BE2C (cell line): ENCODE data around the gene STXBP4.
A peak's percentile ranks its signal among the peaks of the same experiment; 100 is the strongest.

Experiments used
- DNase-seq: peaks from one replicate; pipeline ENCODE4 v3.0.0-alpha.2; 2020
- H3K27me3 ChIP-seq: fragments of 250-450 bp; sonication (Bioruptor Pico); 2 replicates; pipeline ENCODE4 v1.5.1; 2020; ENCODE audit warnings: mild to moderate bottlenecking
- H3K36me3 ChIP-seq: fragments of 250-450 bp; sonication (Bioruptor Pico); 2 replicates; pipeline ENCODE4 v1.5.1; 2020; ENCODE audit warnings: mild to moderate bottlenecking
- H3K4me1 ChIP-seq: fragments of 250-450 bp; sonication (Bioruptor Pico); 2 replicates; pipeline ENCODE4 v1.5.1; 2020
- H3K4me3 ChIP-seq: 2 replicates; pipeline ENCODE4 v1.5.1; 2011; ENCODE audit warnings: low read depth, low read length
- H3K9me3 ChIP-seq: fragments of 250-450 bp; sonication (Bioruptor Pico); 2 replicates; pipeline ENCODE4 v1.5.1; 2020
- TF ChIP-seq, protein P1 (sequence below): IDR thresholded peaks from 2 replicates; pipeline ENCODE4 v1.5.1; 2012; ENCODE audit warnings: mild to moderate bottlenecking, low read depth, low read length

The STXBP4 gene

DNA sequence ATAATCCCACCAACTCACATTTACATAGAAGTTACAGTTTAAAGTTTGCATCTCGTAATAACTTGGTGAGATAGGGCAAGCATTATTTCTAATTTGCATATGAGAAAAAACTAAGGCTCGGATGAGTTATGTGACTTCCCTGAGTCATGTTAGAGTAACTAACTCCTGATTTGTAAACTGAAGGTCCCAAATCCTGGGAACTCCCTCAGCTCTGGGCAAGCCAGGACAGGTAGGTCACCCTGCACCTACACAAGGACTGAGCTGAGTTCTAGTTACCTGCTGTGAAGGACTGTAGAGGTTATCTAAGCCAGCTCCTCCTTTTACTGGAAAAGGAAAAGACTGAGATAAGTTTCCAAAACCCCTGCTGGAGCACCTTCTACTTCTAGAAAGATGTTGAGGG lies 204.0 kb downstream of the STXBP4 start:
- Histone ChIP-seq H3K9me3 (no peaks in the 10 kb centered on the region), H3K4me3 (no peak overlapping the region), H3K27me3 (no peaks in the 10 kb centered on the region), H3K4me1 (no peaks in the 10 kb centered on the region), H3K36me3 (no peaks in the 10 kb centered on the region)
- TF ChIP-seq, protein P1, sequence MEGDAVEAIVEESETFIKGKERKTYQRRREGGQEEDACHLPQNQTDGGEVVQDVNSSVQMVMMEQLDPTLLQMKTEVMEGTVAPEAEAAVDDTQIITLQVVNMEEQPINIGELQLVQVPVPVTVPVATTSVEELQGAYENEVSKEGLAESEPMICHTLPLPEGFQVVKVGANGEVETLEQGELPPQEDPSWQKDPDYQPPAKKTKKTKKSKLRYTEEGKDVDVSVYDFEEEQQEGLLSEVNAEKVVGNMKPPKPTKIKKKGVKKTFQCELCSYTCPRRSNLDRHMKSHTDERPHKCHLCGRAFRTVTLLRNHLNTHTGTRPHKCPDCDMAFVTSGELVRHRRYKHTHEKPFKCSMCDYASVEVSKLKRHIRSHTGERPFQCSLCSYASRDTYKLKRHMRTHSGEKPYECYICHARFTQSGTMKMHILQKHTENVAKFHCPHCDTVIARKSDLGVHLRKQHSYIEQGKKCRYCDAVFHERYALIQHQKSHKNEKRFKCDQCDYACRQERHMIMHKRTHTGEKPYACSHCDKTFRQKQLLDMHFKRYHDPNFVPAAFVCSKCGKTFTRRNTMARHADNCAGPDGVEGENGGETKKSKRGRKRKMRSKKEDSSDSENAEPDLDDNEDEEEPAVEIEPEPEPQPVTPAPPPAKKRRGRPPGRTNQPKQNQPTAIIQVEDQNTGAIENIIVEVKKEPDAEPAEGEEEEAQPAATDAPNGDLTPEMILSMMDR, result no peak
- no peak for DNase-seq

- Histone ChIP-seq H3K9me3 (no peaks in the 10 kb centered on the region), H3K4me1 (no peaks in the 10 kb centered on the region), H3K4me3 (no peak overlapping the region), H3K27me3 (no peaks in the 10 kb centered on the region), H3K36me3 (no peaks in the 10 kb centered on the region)
- TF ChIP-seq, protein P1, result no peak
- DNase-seq, result no peak
Measured at GRCh38 chr17:55174133-55174532, 205.6 kb downstream of the STXBP4 start.

- H3K4me1 ChIP-seq, result no peaks in the 10 kb centered on the region
- no peaks in the 10 kb centered on the region for H3K27me3 ChIP-seq
- DNase-seq, result no peak
- no peaks in the 10 kb centered on the region for H3K36me3 ChIP-seq
- no peaks in the 10 kb centered on the region for H3K9me3 ChIP-seq
- H3K4me3 ChIP-seq, result no peak overlapping the region
- TF ChIP-seq, protein P1, result no peak
Measured at GRCh38 chr17:55175788-55176427, 207.3 kb downstream of the STXBP4 start.

DNA sequence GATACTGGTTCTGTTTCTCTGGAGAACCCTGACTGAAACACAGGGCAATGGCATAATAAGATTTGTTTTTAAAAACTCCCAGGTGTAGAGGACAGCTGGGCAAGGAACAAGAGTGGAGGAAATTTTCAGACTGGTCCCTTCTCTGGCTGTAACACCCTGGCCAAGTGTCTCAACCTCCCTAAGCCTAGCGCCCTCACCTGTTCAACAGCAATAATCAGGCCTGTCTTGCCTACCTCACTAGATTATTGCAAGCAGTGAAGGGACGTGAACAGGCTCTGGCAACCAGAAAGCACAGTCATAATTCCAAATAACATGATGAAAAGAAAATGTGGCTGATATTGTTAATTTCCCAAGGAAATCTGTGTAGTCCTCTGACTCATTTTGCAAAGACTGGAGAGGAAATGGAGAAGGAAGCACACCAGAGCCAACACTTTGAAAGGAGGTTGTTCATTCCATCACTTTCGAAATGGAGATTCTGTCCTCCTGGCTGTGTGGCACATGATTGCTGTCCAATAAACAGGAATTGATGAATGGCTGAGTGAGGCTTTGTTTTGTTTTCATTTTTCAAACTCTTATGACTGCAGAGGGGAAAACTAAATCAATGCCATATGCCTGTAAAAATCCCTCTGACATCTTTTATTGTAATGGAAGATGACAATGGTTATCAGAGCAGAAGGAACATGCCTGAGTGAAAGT lies 208.7 kb downstream of the STXBP4 start:
- Histone ChIP-seq H3K9me3 (no peaks in the 10 kb centered on the region), H3K36me3 (no peaks in the 10 kb centered on the region), H3K4me3 (no peak overlapping the region), H3K4me1 (no peaks in the 10 kb centered on the region), H3K27me3 (no peaks in the 10 kb centered on the region)
- no peak for DNase-seq
- TF ChIP-seq, protein P1, result 0 out of 2 replicates have a peak, but pooled peaks have one; percentile 7

- Histone ChIP-seq H3K4me3 (no peak overlapping the region), H3K27me3 (no peaks in the 10 kb centered on the region), H3K9me3 (no peaks in the 10 kb centered on the region), H3K36me3 (no peaks in the 10 kb centered on the region), H3K4me1 (no peaks in the 10 kb centered on the region)
- no peak for DNase-seq
- TF ChIP-seq, protein P1, result no peak
Measured at GRCh38 chr17:55177855-55178217, 209.3 kb downstream of the STXBP4 start.
